Fibroblast of skin of left quadriceps (primary cell): Measurements from ENCODE around the gene ATAT1.

ENCODE experiments used
- DNase-seq, 2 experiments: peaks; one replicate each; pipeline ENCODE4 v3.0.0-alpha.2; 2013; ENCODE audit warnings: low read depth in 2 of 2

Gene ATAT1

DNA sequence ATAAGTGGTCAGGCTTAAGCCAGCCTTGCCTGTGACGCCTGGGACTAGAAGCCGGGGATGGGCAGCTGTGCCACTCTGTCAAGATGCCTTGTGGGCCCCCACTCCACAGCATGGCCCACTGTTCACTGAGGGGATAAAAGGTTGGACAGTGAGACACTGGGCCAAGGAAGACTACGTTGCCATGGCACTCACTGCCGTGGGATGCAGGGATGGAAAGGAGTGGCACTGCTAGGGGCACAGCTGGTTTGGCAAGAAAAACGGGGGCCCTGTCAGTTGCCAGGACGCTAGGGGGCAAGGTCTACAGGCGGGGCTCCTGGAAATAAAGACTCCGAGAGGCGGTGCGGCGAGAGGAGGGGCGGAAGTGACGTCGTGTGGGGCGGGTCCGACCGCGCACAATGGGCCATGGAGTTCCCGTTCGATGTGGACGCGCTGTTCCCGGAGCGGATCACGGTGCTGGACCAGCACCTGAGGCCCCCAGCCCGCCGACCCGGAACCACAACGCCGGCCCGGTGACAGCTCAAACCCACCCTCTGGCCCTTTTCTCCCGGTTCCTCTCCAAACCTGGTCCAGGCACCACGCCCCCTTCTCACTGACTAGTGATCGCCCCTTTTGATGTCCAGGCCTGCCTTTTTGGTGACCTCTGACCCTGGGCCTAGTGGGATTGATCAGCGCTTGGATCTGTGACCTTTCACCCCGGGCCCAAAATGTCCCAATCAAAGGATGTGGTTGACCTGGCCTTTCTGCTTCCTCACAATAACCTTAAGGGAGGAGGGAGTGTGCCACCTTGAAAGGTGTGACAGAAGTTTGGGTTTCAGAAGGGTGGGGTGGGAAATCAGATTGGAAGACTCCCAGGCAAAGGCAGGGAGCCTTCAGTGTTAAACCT lies at the start of gene ATAT1:
Gene ATAT1, plus strand, starts transcription at position 391 of the 883 bp plus-strand sequence.
- DNase-seq: peak in 1 of 2 experiments; percentile 42

DNA sequence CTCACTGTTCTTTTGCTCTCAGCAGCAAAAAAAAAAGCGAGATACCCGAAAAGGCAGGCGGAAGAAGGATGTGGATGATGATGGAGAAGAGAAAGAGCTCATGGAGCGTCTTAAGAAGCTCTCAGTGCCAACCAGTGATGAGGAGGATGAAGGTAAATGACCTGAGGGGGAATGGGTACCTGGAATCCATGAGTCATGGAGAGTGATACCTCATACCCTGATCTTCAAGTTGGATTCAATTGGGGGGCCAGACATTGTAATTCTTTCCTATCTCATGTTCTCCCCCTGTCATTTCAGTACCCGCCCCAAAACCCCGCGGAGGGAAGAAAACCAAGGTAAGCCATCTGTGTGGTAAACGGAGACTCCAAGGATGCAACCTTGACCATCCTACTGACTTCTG lies 48.6 kb upstream of the ATAT1 start:
- no peak for DNase-seq

DNA sequence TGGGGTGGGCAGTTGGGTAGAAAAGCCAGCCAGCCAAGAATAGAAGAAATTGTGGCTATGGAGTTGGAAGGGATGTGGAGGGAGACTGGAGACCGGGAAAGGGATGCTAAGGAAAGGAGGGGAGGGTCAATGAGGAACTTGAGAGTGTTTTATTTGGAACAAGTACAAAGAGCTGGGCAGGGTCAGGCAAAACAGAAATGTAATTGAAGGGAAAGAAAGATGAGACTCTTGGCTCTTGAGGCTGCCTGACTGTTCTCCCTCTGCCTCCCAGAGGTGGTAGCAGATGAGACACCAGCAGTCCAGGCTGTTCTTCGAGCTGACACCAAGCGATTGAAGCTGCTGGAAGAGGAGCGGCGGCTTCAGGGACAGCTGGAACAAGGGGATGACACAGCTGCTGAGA lies 42.8 kb upstream of the ATAT1 start:
- DNase-seq: no peak

DNA sequence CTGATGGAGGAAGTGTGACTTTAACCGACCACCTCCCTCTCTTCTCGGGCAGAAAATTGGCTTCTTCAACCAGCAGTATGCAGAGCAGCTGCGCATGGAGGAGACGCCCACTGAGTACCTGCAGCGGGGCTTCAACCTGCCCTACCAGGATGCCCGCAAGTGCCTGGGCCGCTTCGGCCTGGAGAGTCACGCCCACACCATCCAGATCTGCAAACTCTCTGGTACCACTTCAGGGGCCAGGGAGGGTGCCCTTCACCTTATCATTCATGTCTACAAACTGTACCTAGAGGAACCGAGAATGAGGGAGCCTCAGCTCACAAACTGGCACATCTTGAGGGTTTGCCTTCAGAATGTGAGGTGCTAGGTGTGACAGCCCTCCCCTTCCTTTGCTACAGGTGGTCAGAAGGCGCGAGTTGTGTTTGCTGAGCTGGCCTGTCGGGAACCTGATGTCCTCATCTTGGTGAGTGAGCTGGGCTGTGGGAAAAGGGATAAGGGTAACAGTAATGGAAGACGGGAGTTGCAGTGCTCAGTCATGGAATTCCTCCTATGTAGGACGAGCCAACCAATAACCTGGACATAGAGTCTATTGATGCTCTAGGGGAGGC lies 36.8 kb upstream of the ATAT1 start:
- no peak for DNase-seq

DNA sequence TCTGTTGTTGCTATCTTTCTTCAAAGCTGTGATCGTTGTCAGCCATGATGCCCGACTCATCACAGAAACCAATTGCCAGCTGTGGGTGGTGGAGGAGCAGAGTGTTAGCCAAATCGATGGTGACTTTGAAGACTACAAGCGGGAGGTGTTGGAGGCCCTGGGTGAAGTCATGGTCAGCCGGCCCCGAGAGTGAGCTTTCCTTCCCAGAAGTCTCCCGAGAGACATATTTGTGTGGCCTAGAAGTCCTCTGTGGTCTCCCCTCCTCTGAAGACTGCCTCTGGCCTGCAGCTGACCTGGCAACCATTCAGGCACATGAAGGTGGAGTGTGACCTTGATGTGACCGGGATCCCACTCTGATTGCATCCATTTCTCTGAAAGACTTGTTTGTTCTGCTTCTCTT lies 36.2 kb upstream of the ATAT1 start:
- no peak for DNase-seq

DNA sequence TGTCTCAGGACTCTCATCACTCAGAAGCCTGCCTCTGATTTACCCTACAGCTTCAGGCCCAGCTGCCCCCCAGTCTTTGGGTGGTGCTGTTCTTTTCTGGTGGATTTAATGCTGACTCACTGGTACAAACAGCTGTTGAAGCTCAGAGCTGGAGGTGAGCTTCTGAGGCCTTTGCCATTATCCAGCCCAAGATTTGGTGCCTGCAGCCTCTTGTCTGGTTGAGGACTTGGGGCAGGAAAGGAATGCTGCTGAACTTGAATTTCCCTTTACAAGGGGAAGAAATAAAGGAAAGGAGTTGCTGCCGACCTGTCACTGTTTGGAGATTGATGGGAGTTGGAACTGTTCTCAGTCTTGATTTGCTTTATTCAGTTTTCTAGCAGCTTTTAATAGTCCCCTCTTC lies 35.7 kb upstream of the ATAT1 start:
- no peak for DNase-seq

DNA sequence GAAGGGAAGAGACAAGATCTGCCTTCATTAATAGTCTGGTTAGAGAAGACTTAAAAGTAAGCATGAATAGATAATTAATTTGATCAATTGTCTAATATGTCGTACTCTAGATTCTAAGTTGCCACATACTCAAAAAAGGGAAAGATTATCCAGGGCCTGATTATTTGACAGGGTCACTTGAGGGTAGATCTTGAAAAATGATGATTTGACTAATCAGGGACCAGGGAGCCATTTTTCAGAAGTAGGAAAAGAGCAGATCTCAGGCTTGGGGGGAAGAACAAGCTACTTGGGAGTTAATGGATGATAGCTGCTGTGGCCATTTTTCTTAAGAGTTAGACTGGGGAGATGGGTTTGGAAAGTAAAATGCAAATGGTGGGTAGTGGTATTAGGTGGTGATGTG lies 34.4 kb upstream of the ATAT1 start:
- no peak for DNase-seq

DNA sequence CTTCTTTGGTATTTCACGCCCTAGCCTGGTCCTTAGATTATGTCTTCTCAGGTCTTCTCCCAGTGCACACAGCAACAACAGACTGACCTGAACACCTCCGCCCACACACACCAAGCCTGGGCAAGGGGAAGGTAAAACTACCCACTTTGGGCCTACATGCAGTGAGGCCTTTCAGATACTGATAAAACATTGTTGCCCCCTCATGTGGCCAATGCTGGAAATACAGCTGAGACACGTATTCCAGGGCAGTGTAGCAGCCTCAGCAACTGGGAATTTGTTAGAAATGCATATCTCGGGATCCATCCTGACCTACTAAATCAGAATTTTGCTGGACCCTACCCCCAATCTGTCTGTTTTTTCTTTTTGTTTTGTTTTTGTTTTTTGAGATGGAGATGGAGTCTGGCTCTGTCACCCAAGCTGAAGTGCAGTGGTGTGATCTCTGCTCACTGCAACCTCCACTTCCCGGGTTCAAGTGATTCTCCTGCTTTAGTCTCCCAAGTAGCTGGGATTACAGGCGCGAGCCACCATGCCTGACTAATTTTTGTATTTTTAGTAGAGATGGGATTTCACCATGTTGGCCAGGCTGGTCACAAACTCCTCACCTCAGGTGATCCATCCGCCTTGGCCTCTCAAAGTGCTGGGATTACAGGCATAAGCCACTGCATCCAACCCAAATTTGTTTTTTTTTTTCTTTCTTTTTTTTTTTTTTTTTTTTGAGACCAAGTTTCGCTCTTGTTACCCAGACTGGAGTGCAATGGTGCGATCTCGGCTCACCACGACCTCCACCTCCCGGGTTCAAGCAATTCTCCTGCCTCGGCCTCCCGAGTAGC lies 29.1 kb upstream of the ATAT1 start:
- peak; percentile 48 to 56 for DNase-seq

DNA sequence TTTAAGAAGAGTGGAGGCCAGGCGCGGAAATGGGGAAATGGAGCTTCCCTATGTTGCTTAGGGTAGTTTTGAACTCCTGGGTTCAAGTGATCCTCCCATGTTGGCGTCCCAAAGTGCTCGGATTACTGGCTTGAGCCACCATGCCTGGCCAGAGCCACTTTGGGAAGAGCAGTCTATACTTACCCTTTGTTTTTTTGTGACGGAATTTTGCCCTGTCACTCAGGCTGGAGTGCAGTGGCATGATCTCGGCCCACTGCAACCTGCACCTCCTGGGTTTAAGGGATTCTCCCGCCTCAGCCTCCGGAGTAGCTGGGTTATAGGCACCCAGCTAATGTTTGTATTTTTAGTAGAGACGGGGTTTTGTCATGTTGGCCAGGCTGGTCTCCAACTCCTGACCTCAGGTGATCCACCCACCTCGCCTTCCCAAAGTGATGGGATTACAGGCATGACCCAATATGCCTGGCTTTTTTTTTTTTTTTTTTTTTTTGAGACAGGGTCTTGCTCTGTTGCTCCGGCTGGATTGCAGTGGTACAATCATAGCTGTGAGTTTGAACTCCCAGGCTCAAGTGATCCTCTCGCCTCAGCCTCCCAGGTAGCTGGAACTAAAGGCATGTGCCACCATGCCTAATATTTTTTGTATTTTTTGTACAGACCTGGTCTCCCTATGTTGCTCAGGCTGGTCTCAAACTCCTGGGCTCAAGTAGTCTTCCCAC lies 27.6 kb upstream of the ATAT1 start:
- no peak for DNase-seq

DNA sequence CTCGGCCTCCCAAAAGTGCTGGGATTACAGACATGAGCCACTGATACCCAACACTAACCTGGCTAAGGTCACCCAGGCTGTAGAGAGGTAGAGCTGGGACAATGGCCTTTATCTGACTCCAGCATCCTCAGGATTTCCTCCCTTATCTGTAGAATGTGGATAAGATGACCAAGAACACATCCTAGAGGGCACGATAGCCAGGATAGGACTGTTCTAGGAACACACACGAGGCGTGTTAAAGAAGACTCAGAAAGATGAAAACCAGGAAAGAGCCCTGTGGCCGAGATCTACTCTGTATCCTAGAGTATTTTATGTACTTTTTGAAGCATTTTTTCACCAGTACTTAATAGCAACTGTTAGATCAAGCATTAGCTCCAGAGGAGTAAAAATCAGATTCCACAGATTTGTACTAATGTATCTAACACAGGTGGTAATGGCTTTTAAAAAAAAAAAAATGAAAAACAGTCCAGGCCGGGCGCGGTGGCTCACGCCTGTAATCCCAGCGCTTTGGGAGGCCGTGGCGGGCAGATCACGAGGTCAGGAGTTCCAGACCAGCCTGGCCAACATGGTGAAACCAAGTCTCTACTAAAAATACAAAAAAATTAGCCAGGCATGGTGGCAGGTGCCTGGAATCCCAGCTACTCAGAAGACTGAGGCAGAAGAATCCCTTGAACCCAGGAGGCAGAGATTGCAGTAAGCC lies 26.9 kb upstream of the ATAT1 start:
- no peak for DNase-seq

DNA sequence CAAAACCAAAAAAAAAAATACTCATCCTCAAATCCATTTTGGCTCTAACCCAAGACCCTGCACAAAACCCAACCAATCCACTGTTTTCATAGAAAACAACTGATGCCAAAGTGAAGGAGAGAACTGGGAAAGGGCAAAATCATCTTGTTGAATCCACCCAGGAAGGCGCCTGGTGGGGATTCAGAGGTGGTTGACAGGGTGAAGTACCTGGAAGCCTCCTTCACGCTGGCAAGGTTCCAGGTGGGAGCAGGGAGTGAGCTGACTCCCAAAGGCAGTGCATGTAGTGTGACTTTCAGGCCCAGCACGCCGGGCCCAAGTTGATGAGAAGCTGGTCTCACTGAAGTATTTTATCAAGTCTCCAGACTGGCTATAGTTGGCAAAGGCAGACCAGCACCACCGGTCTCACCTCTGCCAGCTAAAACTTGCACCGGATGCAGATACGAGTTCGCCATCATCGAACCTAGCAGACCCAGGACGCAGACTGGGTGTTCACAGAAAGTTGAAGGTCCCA lies 26.2 kb upstream of the ATAT1 start:
- no peak for DNase-seq

DNA sequence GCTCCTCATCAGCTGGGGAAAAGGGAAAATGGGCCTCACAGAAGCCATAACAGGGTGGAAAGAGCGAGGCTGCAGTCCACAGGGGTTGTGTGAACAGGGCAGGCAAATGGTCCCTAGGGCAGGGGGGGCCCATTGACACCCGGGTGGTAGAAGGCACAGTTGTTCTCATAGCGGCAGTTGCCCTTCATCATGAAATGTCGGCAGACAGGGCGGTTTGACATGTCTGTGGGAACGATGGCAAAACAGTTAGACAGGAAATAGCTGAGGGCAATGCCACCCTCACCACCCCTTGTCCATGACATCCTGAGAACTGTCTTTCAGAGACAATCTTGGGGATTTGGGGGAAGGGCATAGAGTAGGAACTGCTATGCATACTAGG lies 25.2 kb upstream of the ATAT1 start:
- DNase-seq: no peak

DNA sequence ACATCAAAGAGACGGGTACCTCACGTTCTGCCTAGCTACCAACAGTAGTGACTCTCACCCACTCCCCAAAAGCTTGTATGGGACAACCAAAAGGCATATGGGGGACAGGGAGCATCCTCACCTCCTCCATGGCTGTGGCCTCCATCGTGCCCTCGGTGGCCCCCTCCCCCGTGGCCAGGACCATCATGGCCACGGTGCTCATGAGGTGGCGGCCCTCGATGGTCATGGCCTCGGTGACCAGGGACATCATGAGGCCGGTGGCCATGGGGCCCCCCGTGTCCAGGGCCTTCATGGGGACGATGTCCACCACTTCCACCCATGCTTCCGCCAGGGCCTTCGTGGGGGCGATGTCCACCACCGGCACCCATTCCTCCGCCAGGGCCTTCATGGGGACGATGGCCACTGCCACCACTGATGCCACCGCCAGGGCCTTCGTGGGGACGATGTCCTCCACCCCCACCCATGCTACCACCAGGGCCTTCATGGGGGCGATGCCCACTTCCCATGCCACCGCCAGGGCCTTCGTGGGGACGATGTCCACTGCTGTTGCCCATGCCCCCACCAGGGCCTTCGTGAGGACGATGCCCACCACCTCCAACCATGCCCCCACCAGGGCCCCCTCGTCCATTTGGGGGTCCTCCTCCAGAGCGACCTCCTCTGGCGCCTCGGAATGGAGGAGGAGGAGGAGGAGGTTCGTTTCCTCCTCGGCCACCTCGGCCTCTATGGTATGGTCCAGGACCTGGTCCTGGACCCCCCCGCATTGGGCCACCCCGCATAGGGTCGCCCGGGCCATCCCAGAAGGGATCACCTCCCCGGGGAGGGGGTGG lies 24.6 kb upstream of the ATAT1 start:
- no peak for DNase-seq

DNA sequence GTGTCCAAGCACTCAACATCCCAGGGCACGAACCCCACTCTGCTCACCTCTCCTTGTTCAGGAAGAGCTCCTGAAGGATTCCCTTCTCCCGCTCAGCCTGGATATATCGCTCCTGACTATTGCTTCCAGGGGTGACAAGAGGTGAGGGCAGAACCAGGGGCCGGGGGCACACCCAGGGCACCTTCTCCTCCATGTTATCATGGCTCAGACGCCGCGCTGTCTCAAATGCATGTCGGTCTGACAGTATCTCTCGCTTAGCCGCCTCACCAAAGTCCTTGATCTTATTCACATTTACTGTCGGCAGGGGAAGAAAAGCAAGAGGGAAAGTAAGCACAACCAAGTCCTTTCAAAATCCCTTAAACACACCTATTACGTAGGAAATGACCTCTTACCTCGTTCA lies 22.7 kb upstream of the ATAT1 start:
- no peak for DNase-seq

DNA sequence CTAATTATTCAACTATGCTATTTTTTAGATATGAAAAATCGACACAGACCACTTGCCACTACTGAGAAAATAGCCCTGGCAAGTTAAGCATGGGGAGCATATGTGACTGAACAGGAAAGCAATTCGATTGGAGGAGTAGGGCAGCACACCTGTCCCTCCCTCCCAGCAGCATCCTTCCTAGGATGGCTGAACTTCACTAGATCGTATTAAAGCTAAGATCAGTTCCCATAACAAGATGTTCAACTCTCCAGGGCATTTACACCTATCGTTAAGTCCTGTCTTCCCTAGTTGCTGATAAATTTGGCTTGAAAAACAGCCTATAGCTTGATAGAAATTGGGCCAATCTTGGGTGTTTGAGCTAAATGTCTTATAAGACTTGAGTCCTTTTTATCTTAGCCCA lies 16.6 kb upstream of the ATAT1 start:
- DNase-seq: no peak

DNA sequence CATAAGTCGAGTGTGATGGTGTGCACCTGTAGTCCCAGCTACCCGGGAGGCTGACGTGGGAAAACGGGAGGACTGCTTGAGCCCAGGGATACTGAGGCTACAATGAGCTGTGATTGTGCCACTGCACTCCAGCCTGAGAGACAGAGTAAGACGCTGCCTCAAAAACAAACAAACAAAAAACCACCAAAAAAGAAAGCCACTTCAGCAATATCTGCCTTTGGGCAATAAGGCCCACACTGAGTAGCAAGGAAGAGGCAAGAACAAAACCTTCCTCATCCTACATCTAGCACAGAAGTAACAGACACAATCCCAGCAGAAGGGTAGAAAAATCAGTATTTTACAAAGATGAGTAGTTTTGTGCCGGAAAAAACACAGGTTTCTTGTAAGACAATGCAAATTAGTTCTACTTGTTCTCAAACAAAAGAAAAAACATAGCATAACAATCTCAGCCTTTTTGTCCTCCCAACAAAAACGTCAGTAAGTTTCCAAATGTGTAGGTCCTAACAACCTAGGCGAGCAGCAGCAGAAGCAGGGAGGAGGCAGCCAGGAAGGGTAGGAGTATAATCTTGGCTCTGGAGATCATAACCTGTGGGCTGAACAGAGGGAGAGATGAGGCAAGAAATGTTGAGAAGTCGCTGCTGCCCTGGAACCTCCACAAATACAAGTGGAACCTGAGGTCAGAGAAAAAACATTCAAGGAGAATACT lies 15.4 kb upstream of the ATAT1 start:
- DNase-seq: no peak

DNA sequence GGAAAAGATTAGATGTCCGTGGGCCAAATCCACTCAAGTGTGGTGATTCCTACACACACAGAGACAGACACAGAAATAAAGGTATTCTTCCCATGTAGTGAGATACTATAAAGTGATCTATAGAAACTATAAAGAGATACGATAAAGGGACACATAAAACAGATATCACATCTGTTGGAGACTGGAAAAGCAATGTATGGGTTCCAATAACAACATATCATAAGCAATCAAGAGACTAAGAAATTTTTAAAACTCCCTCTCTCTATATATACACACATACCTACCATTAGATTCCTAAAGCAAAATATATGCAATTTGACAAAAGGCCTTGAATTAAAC lies 14.8 kb upstream of the ATAT1 start:
- no peak for DNase-seq

DNA sequence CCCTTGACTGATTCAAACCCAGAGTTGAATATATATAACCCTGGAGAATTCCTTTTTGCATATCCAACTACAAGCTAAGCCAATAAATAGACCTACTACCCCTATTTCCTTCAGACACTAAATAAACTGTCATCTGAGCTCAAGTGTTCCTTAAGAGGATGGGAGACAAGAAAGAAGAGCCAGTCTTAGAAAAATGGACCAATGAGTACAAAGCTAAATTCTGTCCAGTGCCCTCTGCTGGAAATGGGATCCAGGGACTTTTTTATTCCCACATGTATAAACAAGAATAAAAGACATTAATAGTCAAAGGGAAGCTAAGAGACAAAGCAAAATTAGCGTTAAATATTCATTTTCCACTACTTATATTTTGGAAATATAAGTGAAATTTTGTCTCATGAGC lies 14.5 kb upstream of the ATAT1 start:
- DNase-seq: no peak

DNA sequence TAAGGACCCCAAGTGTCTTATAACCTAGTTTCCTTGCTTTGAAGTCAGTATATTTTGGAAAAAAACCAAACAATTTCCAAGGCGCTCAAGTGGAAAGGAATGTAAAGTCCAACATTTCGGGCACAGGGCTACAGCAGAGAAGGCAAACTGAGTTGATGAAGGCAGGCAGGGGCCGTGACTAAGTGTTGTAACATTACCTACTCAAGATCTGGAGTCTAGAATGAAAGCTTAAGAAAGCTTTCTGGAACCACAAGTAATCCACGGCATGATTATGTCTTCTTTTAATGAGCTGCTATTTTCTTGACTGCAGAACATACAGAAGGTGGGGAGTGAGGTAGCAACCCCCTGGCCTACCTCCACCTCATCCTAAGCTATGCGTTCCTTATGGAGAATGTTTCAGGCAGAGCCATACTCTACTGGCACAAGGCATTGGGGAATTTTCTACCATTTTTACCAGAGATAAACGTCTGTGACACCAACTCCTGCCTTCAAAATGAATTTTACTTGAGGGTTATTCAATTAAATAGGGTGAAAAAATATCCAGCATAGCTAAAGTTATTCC lies 13.9 kb upstream of the ATAT1 start:
- DNase-seq: no peak
